NCI-H1930 (cell line): Measurements from ENCODE around the gene TNS2.

Experiments used
- DNase-seq, 2 experiments: peaks; one replicate each; lab custom pipeline; 2025; lab: John Stamatoyannopoulos, UW

Gene TNS2

GRCh38 chr12:53042607-53043454 lies 7.0 kb upstream of the TNS2 start:
- no peak for DNase-seq

GRCh38 chr12:53044052-53044581 lies 5.7 kb upstream of the TNS2 start:
- no peak for DNase-seq

GRCh38 chr12:53044896-53045695 lies 4.8 kb upstream of the TNS2 start:
- DNase-seq = no peak

GRCh38 chr12:53045696-53046045 lies 4.2 kb upstream of the TNS2 start:
- DNase-seq = no peak

GRCh38 chr12:53046655-53047220 lies 3.1 kb upstream of the TNS2 start:
- peak in 1 of 2 experiments; percentile 45 for DNase-seq

GRCh38 chr12:53047221-53048032 lies 2.4 kb upstream of the TNS2 start:
- DNase-seq = peak; percentile 48 to 77

GRCh38 chr12:53048033-53048779 lies 1.7 kb upstream of the TNS2 start:
- DNase-seq = peak in 1 of 2 experiments; percentile 34

GRCh38 chr12:53048780-53049401 lies 974 bp upstream of the TNS2 start:
- DNase-seq = no peak

GRCh38 chr12:53050426-53051057 lies 677 bp downstream of the TNS2 start:
- no peak for DNase-seq

GRCh38 chr12:53051058-53051880 lies 1.4 kb downstream of the TNS2 start:
- DNase-seq = no peak

GRCh38 chr12:53051881-53052412 lies 2.1 kb downstream of the TNS2 start:
- DNase-seq = no peak

GRCh38 chr12:53052419-53053217 lies 2.8 kb downstream of the TNS2 start:
- DNase-seq = no peak

GRCh38 chr12:53053218-53054111 lies 3.6 kb downstream of the TNS2 start:
- DNase-seq = peak; percentile 63 to 65

- peak; percentile 92 to 95 for DNase-seq
Measured at GRCh38 chr12:53054112-53054878, 4.4 kb downstream of the TNS2 start.

GRCh38 chr12:53055471-53056266 lies 5.8 kb downstream of the TNS2 start:
- DNase-seq = no peak
